Omental fat pad (tissue), 4 donors: Measurements from ENCODE around the gene MCMBP. TPM values are rescaled to one million over a fixed set of nuclear protein-coding genes. Genes with fewer than 3 reads are reported as not detected.
"Not testable (repeated sequence)": the region's sequence is repeated elsewhere in the genome, so short reads cannot be mapped to it uniquely, and the experiment has no call there.

Source experiments
- ATAC-seq: fragments of 150-250 bp; one replicate; pipeline ENCODE4 v1.9.1; 2016; ENCODE audit warnings: mild to moderate bottlenecking, moderate library complexity; ENCODE audit not compliant: low FRiP score
- DNase-seq: peaks from one replicate; pipeline ENCODE4 v3.0.0-alpha.2; 2019; ENCODE audit warnings: low spot score
- total RNA-seq, 4 donors: library from RNA; depleted of rRNA; stranded (reverse); fragments of >200 nt; gene quantifications; one replicate each; pipeline ENCODE4 v1.1.0, GENCODE V29; 2016
- TF ChIP-seq, protein P1 (sequence below), 3 donors: fragments of 450-650 bp; IDR thresholded peaks; one replicate each; pipeline ENCODE4 v1.5.1; 2016 to 2017; ENCODE audit warnings: antibody characterized with exemption in 3 of 3, mild to moderate bottlenecking in 3 of 3, moderate library complexity in 2 of 3

MCMBP gene
- total RNA-seq, 4 donors from 2014 or later = 38.6 to 85.1 (median 56.3) TPM

DNA sequence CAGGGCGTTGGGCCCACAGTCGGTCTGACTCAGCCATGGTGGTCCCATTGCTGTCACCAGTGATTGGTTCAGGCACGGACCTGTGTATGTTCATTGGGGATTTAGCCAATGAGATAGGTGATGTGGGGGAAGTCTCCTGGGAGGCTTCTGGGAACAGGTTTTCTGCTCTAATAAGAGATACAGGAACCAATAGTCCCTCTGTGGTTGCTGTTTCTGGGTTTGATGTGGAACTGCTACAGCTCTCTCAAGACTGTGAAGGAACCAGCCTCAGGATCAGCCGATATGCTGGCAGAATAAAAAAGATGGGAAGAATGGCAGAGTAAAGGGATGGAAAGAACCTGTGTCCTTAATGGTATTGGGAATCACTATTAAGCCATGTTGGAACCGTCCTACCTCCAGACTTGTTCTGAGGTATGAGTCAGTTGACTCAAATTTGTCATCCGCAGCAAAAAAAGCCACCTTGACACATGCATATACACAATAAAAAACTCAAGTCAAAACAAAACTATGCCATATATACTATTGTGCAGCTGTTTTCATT lies 70.6 kb downstream of the MCMBP start:
- DNase-seq (no peak), ATAC-seq (no peak)
- TF ChIP-seq, protein P1, sequence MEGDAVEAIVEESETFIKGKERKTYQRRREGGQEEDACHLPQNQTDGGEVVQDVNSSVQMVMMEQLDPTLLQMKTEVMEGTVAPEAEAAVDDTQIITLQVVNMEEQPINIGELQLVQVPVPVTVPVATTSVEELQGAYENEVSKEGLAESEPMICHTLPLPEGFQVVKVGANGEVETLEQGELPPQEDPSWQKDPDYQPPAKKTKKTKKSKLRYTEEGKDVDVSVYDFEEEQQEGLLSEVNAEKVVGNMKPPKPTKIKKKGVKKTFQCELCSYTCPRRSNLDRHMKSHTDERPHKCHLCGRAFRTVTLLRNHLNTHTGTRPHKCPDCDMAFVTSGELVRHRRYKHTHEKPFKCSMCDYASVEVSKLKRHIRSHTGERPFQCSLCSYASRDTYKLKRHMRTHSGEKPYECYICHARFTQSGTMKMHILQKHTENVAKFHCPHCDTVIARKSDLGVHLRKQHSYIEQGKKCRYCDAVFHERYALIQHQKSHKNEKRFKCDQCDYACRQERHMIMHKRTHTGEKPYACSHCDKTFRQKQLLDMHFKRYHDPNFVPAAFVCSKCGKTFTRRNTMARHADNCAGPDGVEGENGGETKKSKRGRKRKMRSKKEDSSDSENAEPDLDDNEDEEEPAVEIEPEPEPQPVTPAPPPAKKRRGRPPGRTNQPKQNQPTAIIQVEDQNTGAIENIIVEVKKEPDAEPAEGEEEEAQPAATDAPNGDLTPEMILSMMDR (IDR thresholded peaks at IDR 0.05) = no peak

GRCh38 chr10:119801176-119801575 lies 71.5 kb downstream of the MCMBP start:
- no peak for ATAC-seq
- TF ChIP-seq, protein P1 (IDR thresholded peaks at IDR 0.05) = no peak
- DNase-seq = no peak

GRCh38 chr10:119796039-119796438 lies 76.6 kb downstream of the MCMBP start:
- TF ChIP-seq, protein P1 (IDR thresholded peaks at IDR 0.05) = no peak
- DNase-seq (no peak), ATAC-seq (no peak)

- not testable (repeated sequence) for ATAC-seq, DNase-seq
These were observed 77.5 kb downstream of the MCMBP start for GRCh38 chr10:119795101-119795500.

- ATAC-seq (no peak), DNase-seq (no peak)
- TF ChIP-seq, protein P1 (IDR thresholded peaks at IDR 0.05) = no peak
These were observed 86.4 kb downstream of the MCMBP start for GRCh38 chr10:119786117-119786769.

- DNase-seq (no peak), ATAC-seq (no peak)
- TF ChIP-seq, protein P1 (IDR thresholded peaks at IDR 0.05) = no peak
These were observed 88.1 kb downstream of the MCMBP start for GRCh38 chr10:119784340-119785067.

GRCh38 chr10:119783665-119784027 lies 89.0 kb downstream of the MCMBP start:
- no peak for DNase-seq
- ATAC-seq = no peak
- TF ChIP-seq, protein P1 (IDR thresholded peaks at IDR 0.05) = no peak
